Mucosa of stomach (tissue), 1 donor: ENCODE results near the gene LIM2.
A peak's percentile ranks its signal among the peaks of the same experiment; 100 is the strongest.
"Not testable (repeated sequence)": the region's sequence is repeated elsewhere in the genome, so short reads cannot be mapped to it uniquely, and the experiment has no call there.

ENCODE experiments used
- H3K27me3 ChIP-seq: one replicate; pipeline ENCODE4 v1.7.0; 2013; ENCODE audit warnings: mild to moderate bottlenecking, low read length; ENCODE audit not compliant: control insufficient read depth, insufficient read depth
- H3K36me3 ChIP-seq: one replicate; pipeline ENCODE4 v1.7.0; 2013; ENCODE audit warnings: low read length; ENCODE audit not compliant: control insufficient read depth, insufficient read depth
- H3K4me1 ChIP-seq: one replicate; pipeline ENCODE4 v1.7.0; 2013; ENCODE audit warnings: mild to moderate bottlenecking, low read length; ENCODE audit not compliant: control insufficient read depth, insufficient read depth
- H3K4me3 ChIP-seq: one replicate; pipeline ENCODE4 v1.7.0; 2013; ENCODE audit warnings: low read length
- H3K9ac ChIP-seq: one replicate; pipeline ENCODE4 v1.7.0; 2013; ENCODE audit warnings: mild to moderate bottlenecking, low read length, moderate library complexity
- H3K9me3 ChIP-seq: one replicate; pipeline ENCODE4 v1.7.0; 2013; ENCODE audit warnings: mild to moderate bottlenecking, low read length, moderate library complexity; ENCODE audit not compliant: control insufficient read depth
- donor health status: Pancreatic carcinoma.

LIM2 gene

DNA sequence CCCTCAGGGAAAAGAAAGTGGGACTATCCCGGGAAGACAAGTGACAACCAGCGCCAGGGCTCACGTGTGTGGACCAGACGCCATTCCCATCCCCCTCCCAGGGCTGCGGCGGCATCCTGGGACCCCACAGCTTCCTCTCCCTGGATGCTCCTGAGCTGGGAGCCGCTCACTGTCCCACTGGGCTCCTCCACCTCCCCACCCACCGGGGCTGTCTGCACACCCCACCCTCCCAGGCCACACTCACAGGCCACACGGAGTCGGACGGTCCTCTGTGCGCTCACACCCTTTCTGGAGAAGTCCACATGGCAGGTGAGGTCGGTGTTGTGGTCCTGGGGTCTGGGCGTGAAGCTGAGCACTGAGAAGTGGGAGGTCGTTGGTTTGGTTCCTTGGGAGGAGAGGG lies 28.6 kb upstream of the LIM2 start:
- not testable (repeated sequence) for H3K4me3 ChIP-seq, H3K9ac ChIP-seq, H3K4me1 ChIP-seq, H3K9me3 ChIP-seq, H3K36me3 ChIP-seq, H3K27me3 ChIP-seq

- H3K4me1 ChIP-seq: no peaks in the 10 kb centered on the region
- H3K9ac ChIP-seq: no peak overlapping the region
- no peaks in the 10 kb centered on the region for H3K9me3 ChIP-seq
- H3K36me3 ChIP-seq: no peaks in the 10 kb centered on the region
- H3K4me3 ChIP-seq: no peak overlapping the region
- peaks cover 2% of the 10 kb centered on the region for H3K27me3 ChIP-seq
Observed at GRCh38 chr19:51415187-51415586, 27.4 kb upstream of the LIM2 start.

DNA sequence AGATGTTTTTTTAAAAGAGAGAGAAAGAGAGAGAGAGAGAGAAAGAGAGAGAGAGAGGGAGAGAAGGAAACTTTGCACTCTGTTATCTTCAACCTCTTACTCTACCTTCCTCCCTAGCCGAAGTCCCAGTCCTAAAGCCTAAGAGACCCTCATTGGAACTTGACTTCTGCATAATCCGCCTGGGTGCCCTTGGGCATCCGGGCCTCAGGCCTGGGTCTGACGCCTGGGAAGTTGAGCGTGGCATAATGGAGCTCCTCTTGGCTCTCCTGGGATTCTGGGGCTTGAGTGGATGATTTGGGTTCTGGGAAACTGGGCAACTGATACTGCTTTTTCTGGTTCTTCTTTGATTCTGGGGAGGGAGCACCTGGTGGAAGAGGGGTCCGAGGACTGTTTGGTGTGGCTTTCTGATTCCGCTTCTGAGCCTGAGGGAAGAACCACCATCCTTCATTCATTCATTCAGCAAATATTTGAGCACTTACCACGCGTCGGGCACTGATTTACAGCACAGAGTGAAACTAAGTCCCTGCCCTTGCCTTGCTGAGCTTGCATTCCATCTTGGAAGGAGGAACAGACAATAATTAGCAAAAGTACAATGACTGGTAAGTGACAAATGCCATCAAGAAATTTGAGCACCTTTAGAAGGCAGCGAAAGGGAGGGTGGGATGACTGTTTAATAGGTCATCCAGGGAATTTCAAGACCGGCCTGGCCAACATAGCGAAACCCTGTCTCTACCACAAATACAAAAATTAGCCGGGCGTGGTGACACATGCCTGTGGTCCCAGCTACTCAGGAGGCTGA lies 23.4 kb upstream of the LIM2 start:
- Histone ChIP-seq H3K9me3 (no peaks in the 10 kb centered on the region), H3K27me3 (no peaks in the 10 kb centered on the region), H3K4me3 (no peak overlapping the region), H3K4me1 (no peaks in the 10 kb centered on the region), H3K36me3 (no peaks in the 10 kb centered on the region), H3K9ac (no peak overlapping the region)

DNA sequence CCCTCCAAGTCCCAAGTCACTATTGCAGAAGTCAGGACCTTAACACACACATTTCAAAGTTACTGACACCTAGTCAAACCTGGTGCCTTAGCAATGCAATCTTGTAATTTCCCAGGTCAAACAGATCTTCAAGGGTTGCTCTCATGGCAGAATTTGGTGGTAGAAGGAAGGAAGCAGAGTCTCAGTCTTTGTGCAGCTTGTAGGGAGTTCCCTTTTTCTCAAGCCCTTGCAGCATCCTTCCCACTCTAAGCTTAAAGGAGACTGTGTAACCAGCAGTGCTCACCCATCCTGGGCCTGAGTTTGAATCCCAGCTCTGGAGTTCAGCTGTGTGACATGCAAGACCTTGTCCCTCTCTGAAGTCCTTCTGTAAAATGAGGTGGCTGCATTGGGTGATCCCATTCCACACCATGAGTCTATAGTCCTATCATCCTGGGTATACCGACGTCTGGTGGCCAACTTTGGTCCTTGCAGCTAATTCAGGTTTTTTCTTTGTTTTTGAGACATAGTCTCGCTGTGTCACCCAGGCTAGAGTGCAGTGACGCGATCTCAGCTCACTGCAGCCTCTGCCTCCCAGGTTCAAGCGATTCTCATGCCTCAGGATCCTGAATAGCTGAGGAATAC lies 19.8 kb upstream of the LIM2 start:
- no peaks in the 10 kb centered on the region for H3K27me3 ChIP-seq
- H3K36me3 ChIP-seq: no peaks in the 10 kb centered on the region
- no peaks in the 10 kb centered on the region for H3K9me3 ChIP-seq
- H3K4me1 ChIP-seq: no peaks in the 10 kb centered on the region
- H3K4me3 ChIP-seq: no peak overlapping the region
- H3K9ac ChIP-seq: no peak overlapping the region

DNA sequence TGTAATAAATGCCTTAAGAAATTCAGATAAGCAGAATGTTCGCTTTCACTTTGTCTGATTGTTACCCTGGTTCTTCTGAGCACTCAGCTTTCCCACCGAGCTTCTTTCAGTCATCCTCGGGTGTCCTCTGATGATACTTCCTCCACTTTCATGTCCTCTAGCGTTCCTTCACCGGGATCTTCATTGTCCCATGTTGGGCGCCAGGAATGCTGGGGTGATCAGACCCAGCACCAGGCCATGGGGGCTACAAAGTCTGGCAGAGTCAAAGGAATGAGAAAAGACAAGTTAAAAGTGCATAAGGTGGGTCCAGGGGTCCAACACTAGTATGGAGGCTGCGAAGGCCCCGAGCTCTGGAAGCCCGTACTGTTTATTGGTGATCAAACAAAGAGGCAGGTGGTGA lies 14.3 kb upstream of the LIM2 start:
- H3K9me3 ChIP-seq: no peaks in the 10 kb centered on the region
- no peak overlapping the region for H3K9ac ChIP-seq
- no peaks in the 10 kb centered on the region for H3K4me1 ChIP-seq
- H3K27me3 ChIP-seq: no peaks in the 10 kb centered on the region
- H3K4me3 ChIP-seq: no peak overlapping the region
- H3K36me3 ChIP-seq: no peaks in the 10 kb centered on the region

GRCh38 chr19:51399936-51400335 lies 12.2 kb upstream of the LIM2 start:
- H3K36me3 ChIP-seq, H3K4me3 ChIP-seq, H3K9ac ChIP-seq, H3K9me3 ChIP-seq, H3K4me1 ChIP-seq, H3K27me3 ChIP-seq: not testable (repeated sequence)

DNA sequence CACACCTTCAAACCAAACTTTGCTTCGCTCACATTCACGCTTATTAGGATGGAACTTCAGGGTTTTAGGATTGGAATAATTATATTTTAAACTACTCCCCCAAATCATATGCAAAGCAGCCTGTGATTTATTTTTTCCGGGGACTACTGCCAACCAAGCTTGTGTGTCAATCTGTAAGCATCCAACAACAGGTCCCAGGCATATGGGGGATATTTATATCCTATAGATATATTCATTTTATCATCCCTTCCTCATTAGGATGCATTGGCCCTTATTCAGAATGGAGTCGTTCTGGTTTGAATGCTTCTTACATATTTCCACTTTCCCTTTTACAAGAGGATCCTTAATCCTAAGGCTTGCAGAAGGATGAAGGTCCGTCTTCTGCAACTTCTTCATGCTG lies 11.5 kb upstream of the LIM2 start:
- peaks cover 4% of the 10 kb centered on the region for H3K4me1 ChIP-seq
- no peaks in the 10 kb centered on the region for H3K27me3 ChIP-seq
- no peaks in the 10 kb centered on the region for H3K9me3 ChIP-seq
- no peak overlapping the region for H3K9ac ChIP-seq
- no peaks in the 10 kb centered on the region for H3K36me3 ChIP-seq
- no peak overlapping the region for H3K4me3 ChIP-seq

DNA sequence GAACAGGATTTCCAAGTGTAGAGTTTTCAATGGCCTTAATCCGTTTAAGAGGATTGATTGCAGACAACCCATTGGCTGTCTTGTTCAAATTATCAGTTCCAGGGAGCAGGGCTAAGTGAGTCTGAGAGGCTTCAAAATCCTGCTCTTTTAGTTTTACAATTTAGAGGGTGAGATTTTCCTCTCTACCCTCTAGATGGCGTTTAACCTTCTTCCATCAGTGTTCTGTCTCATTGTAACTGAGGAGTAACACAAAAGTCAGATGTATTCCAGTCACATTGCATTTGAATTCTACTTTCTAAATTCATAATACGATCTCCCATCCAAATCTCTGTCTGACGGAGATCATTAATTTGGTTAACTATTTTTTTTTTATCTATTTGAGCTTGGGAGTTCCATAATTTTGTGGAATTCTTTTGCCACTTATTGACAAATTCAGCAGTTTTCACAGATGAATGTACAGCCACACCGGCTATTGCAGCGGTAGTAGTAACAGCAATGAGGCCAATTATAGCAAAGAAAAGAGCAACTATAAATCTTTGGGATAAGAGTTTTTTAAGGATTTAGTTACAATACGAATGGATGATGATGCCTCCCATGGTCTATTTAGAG lies 10.4 kb upstream of the LIM2 start:
- no peak overlapping the region for H3K4me3 ChIP-seq
- H3K9ac ChIP-seq: no peak overlapping the region

GRCh38 chr19:51397453-51397852 lies 9.7 kb upstream of the LIM2 start:
- H3K9ac ChIP-seq, H3K9me3 ChIP-seq, H3K4me1 ChIP-seq, H3K4me3 ChIP-seq, H3K27me3 ChIP-seq, H3K36me3 ChIP-seq: not testable (repeated sequence)

More for the DNA sequence above, 10.4 kb upstream of the LIM2 start:
- H3K4me1 ChIP-seq: peaks cover 9% of the 10 kb centered on the region
- H3K36me3 ChIP-seq: no peaks in the 10 kb centered on the region
- no peaks in the 10 kb centered on the region for H3K9me3 ChIP-seq
- no peaks in the 10 kb centered on the region for H3K27me3 ChIP-seq

- no peaks in the 10 kb centered on the region for H3K9me3 ChIP-seq
- H3K4me3 ChIP-seq: no peak overlapping the region
- H3K9ac ChIP-seq: no peak overlapping the region
- peaks cover 9% of the 10 kb centered on the region for H3K4me1 ChIP-seq
- no peaks in the 10 kb centered on the region for H3K27me3 ChIP-seq
- H3K36me3 ChIP-seq: no peaks in the 10 kb centered on the region
Observed at GRCh38 chr19:51396175-51396574, 8.4 kb upstream of the LIM2 start.

- Histone ChIP-seq H3K36me3 (no peaks in the 10 kb centered on the region), H3K4me1 (peaks cover 9% of the 10 kb centered on the region), H3K9ac (peak overlapping the region; percentile 60), H3K4me3 (peak overlapping the region; percentile 53), H3K9me3 (no peaks in the 10 kb centered on the region), H3K27me3 (no peaks in the 10 kb centered on the region)
Observed at GRCh38 chr19:51394050-51394836, 6.5 kb upstream of the LIM2 start.

GRCh38 chr19:51392701-51393100 lies 4.9 kb upstream of the LIM2 start:
- H3K9me3 ChIP-seq: no peaks in the 10 kb centered on the region
- H3K4me3 ChIP-seq: no peak overlapping the region
- peaks cover 9% of the 10 kb centered on the region for H3K4me1 ChIP-seq
- H3K36me3 ChIP-seq: no peaks in the 10 kb centered on the region
- no peak overlapping the region for H3K9ac ChIP-seq
- H3K27me3 ChIP-seq: no peaks in the 10 kb centered on the region
